Anterior cingulate cortex (tissue), 58 donors: ENCODE data around the gene SAAL1.

Experiments used
- DNase-seq, 58 donors: peaks; one replicate each; lab custom pipeline; 2025; lab: John Stamatoyannopoulos, UW

The SAAL1 gene

GRCh38 chr11:18088966-18089365, 16.9 kb downstream of the SAAL1 start:
- DNase-seq: no peak

GRCh38 chr11:18088366-18088765, 17.5 kb downstream of the SAAL1 start:
- peak in 2 of 58 donors; percentile 5 to 6 for DNase-seq

- DNase-seq: no peak
Observed at GRCh38 chr11:18081551-18081950, 24.3 kb downstream of the SAAL1 start.

- DNase-seq: no peak
Observed at GRCh38 chr11:18080451-18080850, 25.4 kb downstream of the SAAL1 start.

GRCh38 chr11:18078909-18079308, 27.0 kb downstream of the SAAL1 start:
- DNase-seq: no peak

GRCh38 chr11:18075444-18075843, 30.4 kb downstream of the SAAL1 start:
- DNase-seq: no peak

GRCh38 chr11:18071098-18071705, 34.7 kb downstream of the SAAL1 start:
- no peak for DNase-seq

GRCh38 chr11:18067372-18067771, 38.5 kb downstream of the SAAL1 start:
- no peak for DNase-seq

- no peak for DNase-seq
Observed at GRCh38 chr11:18066626-18067025, 39.3 kb downstream of the SAAL1 start.

- no peak for DNase-seq
Observed at GRCh38 chr11:18065572-18065971, 40.3 kb downstream of the SAAL1 start.

- no peak for DNase-seq
Observed at GRCh38 chr11:18064450-18065054, 41.3 kb downstream of the SAAL1 start.

- no peak for DNase-seq
Observed at GRCh38 chr11:18063862-18064434, 41.9 kb downstream of the SAAL1 start.

- no peak for DNase-seq
Observed at GRCh38 chr11:18063125-18063524, 42.8 kb downstream of the SAAL1 start.

GRCh38 chr11:18061351-18061750, 44.5 kb downstream of the SAAL1 start:
- no peak for DNase-seq

- DNase-seq: no peak
Observed at GRCh38 chr11:18056561-18057181, 49.2 kb downstream of the SAAL1 start.

GRCh38 chr11:18054511-18055103, 51.3 kb downstream of the SAAL1 start:
- no peak for DNase-seq

GRCh38 chr11:18050848-18051247, 55.0 kb downstream of the SAAL1 start:
- no peak for DNase-seq

- DNase-seq: peak in 1 of 58 donors; percentile 6
Observed at GRCh38 chr11:18046116-18046777, 59.6 kb downstream of the SAAL1 start, which contains the start of gene TPH1. Gene TPH1 (minus strand): TSS chr11:18046269. CDS start chr11:18040762, 5,507 bp downstream.

GRCh38 chr11:18036456-18036855, 69.4 kb downstream of the SAAL1 start:
- no peak for DNase-seq
